ENCODE results near the gene TMEM107.

TMEM107 gene

GRCh38 chr17:8161289-8162232 is 14.6 kb downstream of the TMEM107 start:
- no peak for DNase-seq

DNA sequence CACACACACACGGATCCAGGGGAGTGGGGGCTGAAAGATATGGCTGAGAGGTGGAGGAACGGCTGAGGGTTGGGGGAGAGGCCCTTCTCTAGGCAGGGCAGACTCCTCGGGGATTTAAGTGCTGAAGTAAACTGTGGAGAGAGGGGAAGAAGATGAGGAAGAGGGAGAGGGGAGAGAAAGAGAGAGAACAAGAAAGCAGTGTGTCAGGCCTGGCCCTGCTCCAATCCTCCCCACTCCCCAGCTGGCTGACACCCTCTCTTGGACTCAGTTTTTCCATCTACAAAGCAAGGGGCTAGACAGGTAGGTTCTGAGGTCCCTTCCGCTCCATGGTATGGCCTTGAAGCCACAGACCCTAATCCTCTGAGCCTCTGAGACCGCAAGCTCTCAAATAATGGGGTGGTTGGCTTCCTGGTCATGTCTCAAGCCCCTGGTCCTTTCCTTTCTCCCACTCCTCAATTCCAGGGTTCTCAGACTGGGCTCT is 15.4 kb downstream of the TMEM107 start:
- DNase-seq: no peak

GRCh38 chr17:8160224-8160577 is 16.0 kb downstream of the TMEM107 start:
- no peak for DNase-seq

DNA sequence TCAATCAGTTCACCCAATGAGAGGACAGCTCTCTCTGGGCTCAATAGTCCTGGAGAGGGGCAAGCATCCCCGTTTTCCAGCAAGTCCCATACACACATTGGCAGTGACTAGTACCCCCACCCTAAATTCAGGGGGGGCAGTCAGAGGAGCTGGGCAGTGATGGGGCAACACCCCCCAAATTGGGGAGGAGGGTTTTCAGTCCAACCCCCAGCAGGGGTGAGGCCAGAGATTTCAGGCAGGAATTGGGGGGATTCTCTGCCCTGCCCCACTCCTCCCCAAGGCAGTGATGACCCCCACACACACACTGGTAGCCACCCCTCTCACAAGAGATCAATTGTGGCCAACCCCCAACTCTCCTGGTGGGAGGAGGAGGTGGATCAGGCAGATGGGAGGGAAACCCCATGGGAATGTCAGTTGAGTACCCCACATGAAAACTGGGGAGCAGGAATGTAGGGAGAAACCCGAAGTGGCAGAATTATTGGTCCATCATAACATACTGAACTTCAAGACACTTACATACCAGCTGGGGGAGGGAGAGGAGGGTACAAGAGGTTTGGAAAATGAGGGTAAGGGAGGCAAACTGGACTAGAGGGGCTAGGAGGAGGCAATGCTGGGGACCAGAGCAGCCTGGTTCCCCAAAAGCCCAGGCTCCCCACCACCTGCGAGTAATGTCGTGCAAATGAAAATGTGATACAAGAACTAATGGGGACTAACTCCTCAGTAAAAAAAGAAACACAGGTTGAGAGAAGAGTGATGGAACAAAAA is 16.5 kb downstream of the TMEM107 start:
- DNase-seq: no peak

DNA sequence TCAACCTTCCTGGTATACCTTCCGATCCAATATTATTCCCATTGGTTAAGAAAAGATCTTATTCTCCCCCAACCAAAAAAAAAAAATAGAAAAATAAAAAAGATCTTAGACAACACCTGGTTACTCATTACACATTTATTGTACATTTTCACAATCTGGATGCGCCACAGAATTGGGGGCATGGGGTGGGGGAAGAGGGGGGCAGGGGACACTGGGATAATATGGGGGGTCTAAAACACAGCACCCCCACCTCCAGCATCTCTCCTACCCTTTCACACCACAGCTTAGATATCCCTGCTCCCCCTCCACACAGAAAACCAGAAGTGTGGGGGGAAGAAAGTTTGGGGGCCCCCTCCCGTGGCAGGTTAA is 17.2 kb downstream of the TMEM107 start:
- no peak for DNase-seq

GRCh38 chr17:8158267-8159031 is 17.7 kb downstream of the TMEM107 start:
- peak; percentile 69 for DNase-seq

DNA sequence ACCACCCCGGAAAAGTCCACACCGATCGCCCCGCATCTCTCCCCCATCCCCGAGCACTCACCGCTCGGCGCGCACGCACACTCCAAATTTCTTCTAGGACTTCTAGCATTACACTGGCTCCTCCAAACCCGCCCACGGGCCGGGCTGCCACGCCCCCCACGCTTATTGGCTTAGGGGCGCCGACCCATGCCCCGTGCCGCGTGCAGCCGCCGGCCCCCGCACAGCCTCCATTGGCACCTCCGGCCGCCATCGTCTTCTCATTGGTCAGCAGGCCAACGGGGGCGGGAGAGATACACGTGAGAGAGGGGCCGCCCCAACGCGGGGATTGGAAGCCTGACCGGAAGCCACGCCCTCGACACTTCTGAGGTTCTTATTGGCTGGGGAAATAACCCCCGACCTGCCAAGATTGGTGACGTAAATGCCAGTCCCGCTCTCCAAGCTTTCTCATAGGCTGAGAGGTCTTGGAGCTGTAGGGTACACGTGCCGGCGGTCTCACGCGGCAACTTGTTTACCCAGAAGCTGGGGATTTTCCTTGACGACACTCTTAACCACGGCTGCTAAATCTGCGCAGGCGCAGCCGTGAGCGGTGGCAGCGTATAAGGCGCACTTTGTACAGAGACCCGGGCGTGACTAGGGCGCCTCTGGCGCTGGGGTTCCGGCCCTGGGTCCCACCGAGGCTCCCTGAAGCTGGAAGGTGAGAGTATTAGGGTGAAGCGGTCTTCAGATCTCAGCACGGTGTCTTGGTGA is 19.8 kb downstream of the TMEM107 start:
- peak; percentile 99 for DNase-seq

GRCh38 chr17:8155996-8156245 is 20.3 kb downstream of the TMEM107 start:
- DNase-seq: no peak

DNA sequence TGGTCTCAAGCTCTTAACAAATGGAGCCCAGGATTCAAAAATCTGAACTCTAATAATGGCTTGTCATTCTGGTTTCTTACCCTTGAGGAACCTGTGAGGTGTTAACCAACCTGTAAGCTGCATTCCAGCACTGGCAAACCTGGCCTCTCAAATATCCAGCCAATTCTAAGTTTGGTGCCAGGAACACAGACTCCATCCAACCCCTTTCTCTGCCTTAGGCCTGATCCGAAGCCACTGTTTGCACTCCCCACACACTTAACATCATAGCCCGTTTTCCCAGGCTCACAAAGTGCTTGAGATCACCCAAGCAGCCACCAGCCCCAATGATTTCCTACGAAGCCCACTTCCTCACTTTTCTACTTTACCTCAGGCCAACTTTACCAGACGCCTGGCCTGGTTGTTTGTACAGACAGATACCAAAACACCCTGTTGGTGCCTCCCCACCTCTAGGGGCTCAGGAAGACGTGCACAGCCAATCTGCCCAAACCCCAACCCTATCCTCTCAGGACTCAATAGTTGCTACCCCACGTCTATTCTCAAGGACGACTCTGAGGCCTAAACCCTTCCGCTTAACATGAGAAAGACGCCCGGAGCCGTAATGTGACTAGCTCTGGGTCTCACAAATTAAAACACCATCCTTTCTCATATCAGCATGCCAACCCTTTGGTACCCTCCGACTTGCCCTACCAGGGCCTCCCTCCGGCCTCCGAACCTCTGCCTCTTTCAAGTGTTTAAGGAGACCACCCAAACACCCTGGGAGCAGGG is 20.8 kb downstream of the TMEM107 start:
- DNase-seq: no peak

- no peak for DNase-seq
These were observed 21.5 kb downstream of the TMEM107 start for GRCh38 chr17:8154608-8155155.

GRCh38 chr17:8153957-8154607 is 22.1 kb downstream of the TMEM107 start:
- DNase-seq: peak; percentile 74

DNA sequence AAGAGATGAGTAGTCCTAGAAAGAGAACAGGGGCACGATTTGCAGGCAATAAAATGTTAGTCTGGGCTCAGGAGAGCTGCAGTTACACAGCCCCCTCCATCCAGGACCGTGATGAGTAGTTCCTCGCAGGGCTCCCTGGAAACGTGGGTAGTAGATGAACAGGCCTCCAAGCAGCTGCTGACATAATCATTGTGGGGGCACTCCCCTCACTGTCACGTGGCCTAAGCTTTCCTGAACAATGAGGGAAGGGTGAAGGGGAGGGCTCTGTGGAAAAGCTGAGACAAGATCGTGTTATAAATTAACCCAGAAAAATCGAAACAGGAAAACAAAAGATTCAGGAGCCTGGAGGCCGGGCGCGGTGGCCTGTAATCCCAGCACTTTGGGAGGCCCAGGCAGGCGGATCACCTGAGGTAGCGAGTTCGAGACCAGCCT is 22.6 kb downstream of the TMEM107 start:
- peak; percentile 24 for DNase-seq

DNA sequence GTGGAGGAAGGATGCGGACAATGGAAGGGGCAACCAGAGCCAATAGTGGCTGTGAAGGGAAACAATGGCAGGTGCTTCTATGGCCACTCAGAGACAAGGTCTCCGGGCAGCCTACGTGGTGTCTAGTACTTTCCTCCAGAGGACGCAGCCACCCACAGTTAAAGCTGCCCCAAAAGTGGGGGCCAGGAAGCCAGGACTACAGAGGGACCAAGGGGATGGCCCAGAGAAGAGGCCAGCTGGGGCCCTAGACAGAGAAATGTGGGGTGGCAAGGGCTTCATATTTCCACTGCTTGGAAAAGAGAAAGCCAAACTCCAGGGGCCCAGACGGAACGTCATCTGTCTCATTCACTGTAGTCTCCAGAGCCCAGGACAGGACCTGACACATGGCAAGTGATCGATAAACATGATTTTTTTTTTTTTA is 23.1 kb downstream of the TMEM107 start:
- no peak for DNase-seq

DNA sequence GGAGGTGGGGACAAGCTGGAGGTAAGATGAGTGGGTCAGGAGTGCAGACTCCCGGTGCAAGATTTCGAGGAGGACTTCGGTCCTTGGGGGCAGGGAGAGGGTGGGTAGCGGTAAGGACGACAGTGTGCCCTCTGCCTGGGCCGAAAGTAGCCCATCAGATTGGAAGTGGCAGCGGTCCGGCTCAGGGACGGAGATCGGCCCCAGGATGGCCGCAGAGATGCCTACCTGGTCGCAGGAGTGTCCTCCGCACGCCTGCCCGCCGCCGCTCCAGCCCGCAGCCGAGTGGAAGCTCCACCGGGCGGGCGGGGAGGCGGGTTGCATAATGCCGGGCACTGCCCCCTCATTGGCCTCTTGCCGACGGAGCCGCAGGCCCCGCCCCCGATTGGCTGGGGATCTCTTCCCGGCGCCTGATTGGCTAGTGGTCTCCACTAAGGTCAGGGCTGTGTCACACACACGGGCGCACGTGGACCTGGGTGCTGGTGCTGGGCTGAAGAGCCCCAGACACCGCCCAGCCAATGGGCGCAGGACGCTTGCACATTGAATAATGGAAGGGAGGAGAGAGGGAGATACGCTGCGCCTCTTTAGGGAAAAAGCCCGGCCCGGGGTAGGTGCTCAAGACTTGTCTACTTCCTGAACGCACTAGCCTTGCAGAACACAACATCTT is 23.9 kb downstream of the TMEM107 start, which contains the start of gene PER1:
TSS of gene PER1 (minus strand) at position 293 of the 664 bp plus-strand sequence. CDS start 1,698 bp downstream, outside the sequence.
- DNase-seq: peak; percentile 92

- peak; percentile 28 for DNase-seq
These were observed 24.5 kb downstream of the TMEM107 start for GRCh38 chr17:8151641-8152111.

- DNase-seq: peak; percentile 86
These were observed 25.0 kb downstream of the TMEM107 start for GRCh38 chr17:8151120-8151640.

DNA sequence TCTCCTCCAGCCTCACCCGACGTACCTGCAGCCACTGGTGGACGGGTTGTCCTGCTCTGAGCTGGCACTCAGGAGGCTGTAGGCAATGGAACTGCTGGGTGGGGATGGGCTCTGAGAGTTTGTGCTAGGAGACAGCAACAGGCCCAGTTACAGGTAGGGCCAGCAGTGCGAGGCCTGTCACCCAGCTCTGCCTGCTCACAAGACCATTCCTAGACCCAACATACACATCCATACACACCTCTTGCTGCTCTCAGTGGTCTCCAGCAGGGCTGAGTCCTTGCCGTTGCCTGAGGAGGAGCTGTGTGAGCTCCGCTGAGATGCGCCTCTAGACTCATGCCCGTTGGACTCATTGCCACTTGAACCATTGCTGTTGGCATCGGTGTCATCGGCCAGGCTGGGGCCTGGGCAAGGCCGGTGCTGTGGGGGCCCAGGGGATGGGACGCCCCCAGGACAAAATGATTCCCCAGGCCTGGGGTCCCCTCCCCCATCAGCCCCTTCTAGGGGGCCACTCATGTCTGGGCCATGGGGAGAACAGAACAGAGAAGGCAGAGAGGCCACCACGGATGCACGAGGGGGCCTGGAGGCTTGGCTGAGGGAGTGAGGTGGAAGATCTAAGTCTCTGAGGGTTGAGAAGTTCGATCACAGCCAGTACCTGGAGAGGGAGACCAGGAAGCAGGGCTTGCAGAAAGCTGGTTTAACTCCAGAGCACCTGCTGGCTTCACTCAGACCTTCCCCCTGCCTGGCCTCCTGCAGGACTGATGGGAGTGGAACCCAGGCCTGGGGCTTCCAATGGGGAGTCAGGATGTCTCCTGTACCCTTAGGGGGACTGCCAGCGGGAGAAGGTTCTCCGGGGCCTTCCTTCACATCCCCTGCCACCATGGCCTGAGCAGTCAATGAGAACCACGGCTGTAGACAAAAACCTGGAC is 25.7 kb downstream of the TMEM107 start:
- peak; percentile 30 for DNase-seq

DNA sequence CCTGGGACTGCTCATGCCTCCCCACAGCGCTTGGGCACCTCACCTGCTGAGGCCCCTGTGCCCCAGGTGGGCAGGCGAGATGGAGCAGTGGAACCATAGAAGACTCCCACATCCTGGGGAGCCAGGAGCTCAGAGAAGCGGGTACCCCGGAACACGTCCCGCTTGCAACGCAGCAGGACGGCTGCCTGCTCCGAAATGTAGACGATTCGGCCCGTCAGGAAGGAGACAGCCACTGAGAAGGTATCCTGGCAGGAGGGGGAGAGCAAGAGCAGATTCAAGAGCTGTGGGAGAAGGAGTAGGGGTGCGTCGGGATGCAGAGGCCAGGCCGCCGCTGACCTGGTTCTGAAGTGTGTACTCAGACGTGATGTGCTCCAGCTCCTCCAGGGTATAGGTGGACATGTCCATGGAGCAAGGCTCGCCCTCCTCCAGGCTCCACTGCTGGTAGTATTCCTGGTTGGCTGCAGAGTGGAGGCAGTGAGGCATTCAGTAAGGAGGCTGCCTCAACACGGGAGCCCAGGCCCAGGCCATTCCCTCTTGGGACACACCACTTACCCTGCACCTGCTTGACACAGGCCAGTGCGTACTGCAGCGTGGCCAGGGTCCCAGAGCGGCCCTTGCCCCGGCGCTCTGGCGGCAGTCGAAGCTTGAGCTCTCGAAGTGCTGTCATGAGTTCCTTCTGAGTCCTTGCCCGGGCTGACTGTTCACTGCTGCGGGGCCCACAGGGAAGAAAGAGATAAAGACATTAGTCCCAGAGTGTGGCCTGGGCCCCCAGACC is 26.6 kb downstream of the TMEM107 start:
- no peak for DNase-seq
